A549 (cell line): ENCODE results near the gene PRKAG2. TPM values are rescaled to one million over a fixed set of nuclear protein-coding genes. Genes with fewer than 3 reads are reported as not detected.

Source experiments
- ATAC-seq, 2 experiments: fragments of 200-7000 bp in 1 of 2; fragments of >200 bp in 1 of 2; cut with Nextera tagmentation in 1 of 2; cut with Tn5 transposase in 1 of 2; 3 replicates each; pipeline versions ENCODE4 v1.8.0 to v1.9.1; 2018 to 2020; ENCODE audit warnings: mild to moderate bottlenecking in 1 of 2, moderate library complexity in 1 of 2
- CTCF ChIA-PET: fragments of 300-600 bp; sonication (Branson Sonifier 250); formaldehyde crosslinking; extraction: SDS; loops from one replicate; lab custom pipeline; 2021; ENCODE audit warnings: antibody characterized with exemption, inconsistent platforms; lab: Yijun Ruan, JAX
- POLR2A ChIA-PET: fragments of 350-600 bp; formaldehyde crosslinking; extraction: SDS; loops from one replicate; lab custom pipeline; 2021; ENCODE audit warnings: antibody characterized with exemption, inconsistent platforms; lab: Yijun Ruan, JAX
- DNase-seq, 2 experiments: peaks; one replicate each; pipeline versions ENCODE4 v3.0.0 to v3.0.0-alpha.2; 2011 to 2016; ENCODE audit warnings: low read depth in 1 of 2, low spot score in 1 of 2
- FAIRE-seq: peaks from 2 replicates; lab custom pipeline; 2011; peaks lifted over from hg19 to GRCh38; lab: Jason Lieb, UNC
- H3K27ac ChIP-seq, 2 experiments: fragments of >200 bp; sonication (Bioruptor Twin); formaldehyde crosslinking; 3 replicates each; pipeline ENCODE4 v1.5.1; 2016 to 2017
- H3K4me1 ChIP-seq: fragments of >200 bp; sonication (Bioruptor Twin); formaldehyde crosslinking; 3 replicates; pipeline ENCODE4 v1.6.1; 2016
- H3K4me2 ChIP-seq: fragments of >200 bp; sonication (Bioruptor Twin); formaldehyde crosslinking; 3 replicates; pipeline ENCODE4 v1.6.1; 2016
- H3K4me3 ChIP-seq: fragments of >200 bp; sonication (Bioruptor Twin); formaldehyde crosslinking; 3 replicates; pipeline ENCODE4 v1.5.1; 2016
- H3K9me3 ChIP-seq: fragments of >200 bp; sonication (Bioruptor Twin); formaldehyde crosslinking; 3 replicates; pipeline ENCODE4 v1.6.1; 2016
- ATOH8 ChIP-seq: fragments of 250-450 bp; sonication (Bioruptor Pico); IDR thresholded peaks from 2 replicates; pipeline ENCODE4 v1.5.0; 2020; ENCODE audit warnings: low read depth, mild to moderate bottlenecking, moderate library complexity
- BHLHE40 ChIP-seq: IDR thresholded peaks from 2 replicates; pipeline ENCODE4 v1.6.1; 2012; ENCODE audit warnings: low read depth, low read length, inconsistent platforms
- CBX2 ChIP-seq: fragments of 200-600 bp; sonication (generic); IDR thresholded peaks from 2 replicates; pipeline ENCODE4 v1.6.1; 2016; ENCODE audit warnings: low read depth, mild to moderate bottlenecking, borderline replicate concordance
- CHD2 ChIP-seq: fragments of 150-350 bp; IDR thresholded peaks from 2 replicates; pipeline ENCODE4 v1.6.1; 2014; ENCODE audit warnings: low read length; ENCODE audit not compliant: partially characterized antibody
- EHF ChIP-seq: fragments of 250-450 bp; sonication (Bioruptor Pico); IDR thresholded peaks from 2 replicates; pipeline ENCODE4 v1.5.0; 2020; ENCODE audit warnings: mild to moderate bottlenecking
- EHMT2 ChIP-seq: fragments of 200-600 bp; sonication (generic); IDR thresholded peaks from 2 replicates; pipeline ENCODE4 v1.6.1; 2016; ENCODE audit warnings: antibody characterized with exemption, low read depth, mild to moderate bottlenecking, moderate library complexity
- FOSB ChIP-seq: fragments of 250-450 bp; sonication (Bioruptor Pico); IDR thresholded peaks from 2 replicates; pipeline ENCODE4 v1.5.0; 2020; ENCODE audit warnings: mild to moderate bottlenecking, moderate library complexity
- FOXS1 ChIP-seq: fragments of 250-450 bp; sonication (Bioruptor Pico); IDR thresholded peaks from 2 replicates; pipeline ENCODE4 v1.5.0; 2020; ENCODE audit warnings: mild to moderate bottlenecking, moderate library complexity
- HES2 ChIP-seq: fragments of >200 bp; sonication (Bioruptor Twin); formaldehyde crosslinking; IDR thresholded peaks from 2 replicates; pipeline ENCODE4 v1.6.1; 2016
- HOXA7 ChIP-seq: fragments of 250-450 bp; sonication (Bioruptor Pico); IDR thresholded peaks from 2 replicates; pipeline ENCODE4 v1.5.0; 2020; ENCODE audit warnings: mild to moderate bottlenecking, moderate library complexity
- HOXB13 ChIP-seq: fragments of 250-450 bp; sonication (Bioruptor Pico); IDR thresholded peaks from 2 replicates; pipeline ENCODE4 v1.5.0; 2020; ENCODE audit warnings: low read depth, mild to moderate bottlenecking, moderate library complexity
- HOXB5 ChIP-seq: fragments of 250-450 bp; sonication (Bioruptor Pico); IDR thresholded peaks from 2 replicates; pipeline ENCODE4 v1.5.0; 2020; ENCODE audit warnings: mild to moderate bottlenecking, moderate library complexity
- JUN ChIP-seq, 2 experiments: fragments of >200 bp; sonication (Bioruptor Twin); formaldehyde crosslinking; IDR thresholded peaks; 2 replicates in 1 of 2; 3 replicates in 1 of 2; pipeline ENCODE4 v1.6.1; 2016 to 2017
- JUNB ChIP-seq: fragments of >200 bp; sonication (Bioruptor Twin); formaldehyde crosslinking; IDR thresholded peaks from 2 replicates; pipeline ENCODE4 v1.6.1; 2016
- MAFK ChIP-seq: fragments of 450-650 bp; IDR thresholded peaks from 2 replicates; pipeline ENCODE4 v1.6.1; 2014; ENCODE audit not compliant: partially characterized antibody
- MAX ChIP-seq: IDR thresholded peaks from 2 replicates; pipeline ENCODE4 v1.6.1; 2012
- MAZ ChIP-seq: fragments of 150-350 bp; IDR thresholded peaks from 2 replicates; pipeline ENCODE4 v1.6.1; 2014; ENCODE audit warnings: antibody characterized with exemption, low read depth, low read length, borderline replicate concordance
- NFE2L2 ChIP-seq: fragments of 150-350 bp; conservative IDR thresholded peaks from 2 replicates; pipeline ENCODE4 v1.6.1; 2014; ENCODE audit warnings: low read length
- NR3C1 ChIP-seq: fragments of >200 bp; sonication (Bioruptor Twin); formaldehyde crosslinking; IDR thresholded peaks from 3 replicates; pipeline ENCODE4 v1.6.1; 2017
- PHF8 ChIP-seq: fragments of 200-600 bp; sonication (generic); IDR thresholded peaks from 2 replicates; pipeline ENCODE4 v1.6.1; 2016; ENCODE audit warnings: low read depth, mild to moderate bottlenecking, antibody characterized with exemption, moderate library complexity, borderline replicate concordance
- POLR2A ChIP-seq: IDR thresholded peaks from 2 replicates; pipeline ENCODE4 v1.6.1; 2012; ENCODE audit warnings: mild to moderate bottlenecking, low read length
- POLR2AphosphoS2 ChIP-seq: conservative IDR thresholded peaks from 2 replicates; pipeline ENCODE4 v1.6.1; 2012; ENCODE audit warnings: low read length, improper control_type of control experiment, inconsistent platforms
- RAD21 ChIP-seq, 2 experiments: fragments of >200 bp in 1 of 2; sonication (Bioruptor Twin) in 1 of 2; formaldehyde crosslinking in 1 of 2; IDR thresholded peaks in 1 of 2; conservative IDR thresholded peaks in 1 of 2; 2 replicates in 1 of 2; 3 replicates in 1 of 2; pipeline ENCODE4 v1.6.1; 2012 to 2018; ENCODE audit warnings: inconsistent platforms in 1 of 2
- RCOR1 ChIP-seq: fragments of 150-350 bp; IDR thresholded peaks from 2 replicates; pipeline ENCODE4 v1.6.1; 2014; ENCODE audit warnings: antibody characterized with exemption, low read length, low read depth
- RFX5 ChIP-seq: fragments of 450-650 bp; IDR thresholded peaks from 2 replicates; pipeline ENCODE4 v1.7.1; 2014; ENCODE audit warnings: antibody characterized with exemption, mild to moderate bottlenecking, moderate library complexity
- RNF2 ChIP-seq: fragments of 200-600 bp; sonication (generic); IDR thresholded peaks from 2 replicates; pipeline ENCODE4 v1.6.1; 2016; ENCODE audit warnings: low read depth, mild to moderate bottlenecking, antibody characterized with exemption, moderate library complexity, borderline replicate concordance
- TFCP2L1 ChIP-seq: fragments of 250-450 bp; sonication (Bioruptor Pico); IDR thresholded peaks from 2 replicates; pipeline ENCODE4 v1.5.0; 2021; ENCODE audit warnings: mild to moderate bottlenecking
- TP53 ChIP-seq: fragments of 250-450 bp; sonication (Bioruptor Pico); IDR thresholded peaks from 2 replicates; pipeline ENCODE4 v1.5.0; 2021; ENCODE audit warnings: mild to moderate bottlenecking, moderate library complexity
- USF2 ChIP-seq: fragments of 450-650 bp; IDR thresholded peaks from 2 replicates; pipeline ENCODE4 v1.6.1; 2014; ENCODE audit warnings: antibody characterized with exemption
- ZNF302 ChIP-seq: fragments of 250-450 bp; sonication (Bioruptor Pico); IDR thresholded peaks from 2 replicates; pipeline ENCODE4 v1.9.0; 2021; ENCODE audit warnings: inconsistent platforms, mild to moderate bottlenecking, moderate library complexity
- WGBS: methylation state at CpG from one replicate; pipeline ENCODE4 v1.1.6; 2017; ENCODE audit errors: missing lambda C conversion rate; 5-methylcytosine and 5-hydroxymethylcytosine counted together
- polyA plus RNA-seq, 4 experiments: library from polyadenylated mRNA; depleted of rRNA in 3 of 4; stranded (reverse); fragments of >200 nt; fragmentation: RNase III in 1 of 4; extraction: RNeasy Plus Mini Kit Qiagen cat#74134 plus additional on column Dnase treatment in 1 of 4; gene quantifications; 2 replicates in 3 of 4; 3 replicates in 1 of 4; pipeline ENCODE4 v1.2.3, GENCODE V29; 2011 to 2017

PRKAG2 gene
- polyA plus RNA-seq, 2 of the 4 experiments (the other 2 are of a cell fraction), result 26.5 to 31.7 TPM

- ATAC-seq, result no peak
- no peak for DNase-seq
- FAIRE-seq, result no peak
- Histone ChIP-seq H3K4me2 (no peak overlapping the region), H3K9me3 (no peaks in the 10 kb centered on the region), H3K4me3 (no peak overlapping the region), H3K4me1 (no peaks in the 10 kb centered on the region), H3K27ac (no peak overlapping the region)
- WGBS, result 87% methylated on average over 5 of the region's 5 CpGs
- no peak for TF ChIP-seq POLR2A
- TF ChIP-seq ZNF302, result no peak
- TF ChIP-seq HOXA7 (CRISPR knock-in tag), result no peak
- TF ChIP-seq RCOR1, result no peak
- TF ChIP-seq RNF2, result no peak
- no peak for TF ChIP-seq USF2
- TF ChIP-seq NFE2L2, result no peak
- TF ChIP-seq POLR2AphosphoS2, result no peak
- TF ChIP-seq HOXB13 (CRISPR knock-in tag), result no peak
- no peak for TF ChIP-seq HES2
- TF ChIP-seq CHD2, result no peak
- TF ChIP-seq TFCP2L1, result no peak
- TF ChIP-seq FOXS1 (CRISPR knock-in tag), result no peak
- no peak for TF ChIP-seq CBX2
- TF ChIP-seq HOXB5 (CRISPR knock-in tag), result no peak
- no peak for TF ChIP-seq FOSB (CRISPR knock-in tag)
- no peak for TF ChIP-seq BHLHE40
- TF ChIP-seq RFX5, result no peak
- TF ChIP-seq ATOH8 (CRISPR knock-in tag), result no peak
- ChIA-PET CTCF (no interaction called here), POLR2A (no interaction called here)
Measured at GRCh38 chr7:151559557-151560183, 317.2 kb downstream of the PRKAG2 start.

- CTCF ChIA-PET, result interaction anchor here (0.7 to 3.5 kb wide), 2 partner anchors 109 to 201 kb away, joined by 3 to 14 read pairs; no protein-coding TSS in a partner anchor
- WGBS, result 86% methylated on average over 6 of the region's 6 CpGs
Measured at GRCh38 chr7:151558575-151558974, 318.3 kb downstream of the PRKAG2 start.

GRCh38 chr7:151556592-151556991, 320.3 kb downstream of the PRKAG2 start:
- no peaks in the 10 kb centered on the region for H3K9me3 ChIP-seq
- H3K4me2 ChIP-seq, result no peak overlapping the region
- TF ChIP-seq RNF2, result no peak
- no peak for TF ChIP-seq EHF (CRISPR knock-in tag)
- no peak for TF ChIP-seq RCOR1
- no peak for TF ChIP-seq FOXS1 (CRISPR knock-in tag)
- TF ChIP-seq NR3C1, result no peak
- TF ChIP-seq MAX, result no peak
- no peak for TF ChIP-seq HOXB5 (CRISPR knock-in tag)
- no peak for TF ChIP-seq CBX2
- TF ChIP-seq TFCP2L1, result no peak
- TF ChIP-seq JUNB, result no peak
- TF ChIP-seq PHF8, result no peak
- no peak for TF ChIP-seq MAZ
- no peak for TF ChIP-seq MAFK
- no peak for TF ChIP-seq JUN (IDR thresholded peaks at IDR 0.05)
- TF ChIP-seq EHMT2, result no peak
- TF ChIP-seq USF2, result no peak
- TF ChIP-seq RAD21 (conservative IDR thresholded peaks at IDR 0.05 in 1 of 2, IDR thresholded peaks at IDR 0.05 in 1 of 2), result no peak
- TF ChIP-seq TP53 (CRISPR knock-in tag), result no peak
- 96% methylated on average over 12 of the region's 12 CpGs for WGBS
- ATAC-seq (no peak), DNase-seq (no peak), FAIRE-seq (no peak)
- no peak overlapping the region for H3K4me3 ChIP-seq
- ChIA-PET CTCF (interaction anchor here (0.6 to 3.5 kb wide), 6 partner anchors 11 to 203 kb away, joined by 3 to 14 read pairs (median 4); no protein-coding TSS in a partner anchor), POLR2A (no interaction called here)
- peaks cover 6% of the 10 kb centered on the region; the same call in 1 of the 3 replicates for H3K4me1 ChIP-seq
- no peak overlapping the region for H3K27ac ChIP-seq

More at GRCh38 chr7:151558575-151558974, 318.3 kb downstream of the PRKAG2 start:
- H3K4me2 ChIP-seq, result no peak overlapping the region
- no peak for TF ChIP-seq MAFK
- FAIRE-seq (no peak), ATAC-seq (no peak), DNase-seq (no peak)
- POLR2A ChIA-PET, result no interaction called here
- H3K4me3 ChIP-seq, result no peak overlapping the region
- H3K27ac ChIP-seq, result no peak overlapping the region
- H3K4me1 ChIP-seq, result no peaks in the 10 kb centered on the region
- no peaks in the 10 kb centered on the region for H3K9me3 ChIP-seq
